Upper lobe of left lung (tissue), 4 donors: Measurements from ENCODE around the gene C1orf174.

Source experiments
- POLR2A ChIP-seq, 4 donors: fragments of 450-650 bp; IDR thresholded peaks; one replicate each; pipeline ENCODE4 v1.5.1; 2016 to 2017; ENCODE audit warnings: antibody characterized with exemption in 4 of 4, mild to moderate bottlenecking in 2 of 4
- POLR2AphosphoS5 ChIP-seq, 2 donors: sonication (generic); formaldehyde crosslinking; IDR thresholded peaks; one replicate each; pipeline ENCODE4 v1.5.1; 2017; ENCODE audit warnings: antibody characterized with exemption in 2 of 2
- TF ChIP-seq, protein P1 (sequence below), 6 experiments: fragments of 450-650 bp in 4 of 6; fragments of 200-600 bp in 2 of 6; sonication (generic) in 2 of 6; IDR thresholded peaks; one replicate each; pipeline ENCODE4 v1.5.1; 2016 to 2019; ENCODE audit warnings: antibody characterized with exemption in 6 of 6

DNA sequence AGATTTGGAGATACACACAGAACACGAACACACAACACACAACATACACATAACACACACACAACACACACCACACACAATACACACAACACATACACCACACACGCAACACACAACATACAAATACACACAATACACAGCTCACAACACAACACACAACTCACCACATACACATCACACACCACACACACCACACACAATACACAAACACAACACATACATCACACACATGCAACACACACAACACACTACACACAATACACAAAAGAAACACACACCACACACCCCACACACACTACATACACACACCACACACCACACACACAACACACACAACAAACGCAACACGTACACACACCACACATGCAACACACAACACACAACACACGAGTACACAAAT is 29.1 kb upstream of the C1orf174 start:
- TF ChIP-seq, protein P1, sequence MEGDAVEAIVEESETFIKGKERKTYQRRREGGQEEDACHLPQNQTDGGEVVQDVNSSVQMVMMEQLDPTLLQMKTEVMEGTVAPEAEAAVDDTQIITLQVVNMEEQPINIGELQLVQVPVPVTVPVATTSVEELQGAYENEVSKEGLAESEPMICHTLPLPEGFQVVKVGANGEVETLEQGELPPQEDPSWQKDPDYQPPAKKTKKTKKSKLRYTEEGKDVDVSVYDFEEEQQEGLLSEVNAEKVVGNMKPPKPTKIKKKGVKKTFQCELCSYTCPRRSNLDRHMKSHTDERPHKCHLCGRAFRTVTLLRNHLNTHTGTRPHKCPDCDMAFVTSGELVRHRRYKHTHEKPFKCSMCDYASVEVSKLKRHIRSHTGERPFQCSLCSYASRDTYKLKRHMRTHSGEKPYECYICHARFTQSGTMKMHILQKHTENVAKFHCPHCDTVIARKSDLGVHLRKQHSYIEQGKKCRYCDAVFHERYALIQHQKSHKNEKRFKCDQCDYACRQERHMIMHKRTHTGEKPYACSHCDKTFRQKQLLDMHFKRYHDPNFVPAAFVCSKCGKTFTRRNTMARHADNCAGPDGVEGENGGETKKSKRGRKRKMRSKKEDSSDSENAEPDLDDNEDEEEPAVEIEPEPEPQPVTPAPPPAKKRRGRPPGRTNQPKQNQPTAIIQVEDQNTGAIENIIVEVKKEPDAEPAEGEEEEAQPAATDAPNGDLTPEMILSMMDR (IDR thresholded peaks at IDR 0.05): no peak
- TF ChIP-seq POLR2A (IDR thresholded peaks at IDR 0.05): no peak
- TF ChIP-seq POLR2AphosphoS5 (IDR thresholded peaks at IDR 0.05): no peak
